ENCODE measurements around the gene CD300H.
"Not testable (repeated sequence)": the region's sequence is repeated elsewhere in the genome, so short reads cannot be mapped to it uniquely, and the experiment has no call there.

The CD300H gene

GRCh38 chr17:74582633-74583032, 15.3 kb upstream of the CD300H start:
- no peaks in the 10 kb centered on the region for H3K27me3 ChIP-seq
- no peaks in the 10 kb centered on the region for H4K20me1 ChIP-seq
- no peak overlapping the region for H3K9ac ChIP-seq
- H3K36me3 ChIP-seq: no peaks in the 10 kb centered on the region
- H3K27ac ChIP-seq: no peak overlapping the region
- no peak for TF ChIP-seq Cebpa-rat (IDR thresholded peaks at IDR 0.05)
- H3K4me3 ChIP-seq: no peak overlapping the region
- H3K4me1 ChIP-seq: peaks cover 13 to 15% (median 14%) of the 10 kb centered on the region in 10 experiments
- no peak overlapping the region for H3K4me2 ChIP-seq
- peaks cover 9 to 18% (median 14%) of the 10 kb centered on the region in 11 experiments for H3K9me3 ChIP-seq (replicated peaks in 1 of 11)

GRCh38 chr17:74579900-74580299, 12.6 kb upstream of the CD300H start:
- peaks cover 13 to 15% (median 14%) of the 10 kb centered on the region in 10 experiments for H3K4me1 ChIP-seq
- H3K4me2 ChIP-seq: peak overlapping the region; percentile 49 to 78 (median 70)
- H3K9ac ChIP-seq: no peak overlapping the region
- peak overlapping the region in 10 of 11 experiments; percentile 14 to 75 (median 49); a peak in 16 of 22 replicates for H3K27ac ChIP-seq
- H3K4me3 ChIP-seq: no peak overlapping the region
- H3K36me3 ChIP-seq: no peaks in the 10 kb centered on the region
- no peak for TF ChIP-seq Cebpa-rat (IDR thresholded peaks at IDR 0.05)
- no peaks in the 10 kb centered on the region for H3K27me3 ChIP-seq
- H4K20me1 ChIP-seq: no peaks in the 10 kb centered on the region
- H3K9me3 ChIP-seq (replicated peaks in 1 of 11): peaks cover 9 to 17% (median 12%) of the 10 kb centered on the region in 11 experiments

- H3K36me3 ChIP-seq: no peaks in the 10 kb centered on the region
- H3K9ac ChIP-seq: no peak overlapping the region
- no peaks in the 10 kb centered on the region for H3K27me3 ChIP-seq
- H3K4me1 ChIP-seq: peaks cover 13 to 15% (median 14%) of the 10 kb centered on the region in 10 experiments
- H3K4me2 ChIP-seq: peak overlapping the region in 7 of 11 experiments; percentile 49 to 78 (median 69); a peak in 11 of 22 replicates
- no peaks in the 10 kb centered on the region for H4K20me1 ChIP-seq
- peaks cover 0 to 8% (median 2%) of the 10 kb centered on the region in 11 experiments; a peak in 12 of 22 replicates for H3K9me3 ChIP-seq (replicated peaks in 1 of 11)
- H3K27ac ChIP-seq: no peak overlapping the region
- no peak overlapping the region for H3K4me3 ChIP-seq
- TF ChIP-seq Cebpa-rat (IDR thresholded peaks at IDR 0.05): no peak
Observed at GRCh38 chr17:74578979-74579378, 11.7 kb upstream of the CD300H start.

- no peaks in the 10 kb centered on the region for H3K36me3 ChIP-seq
- H3K9ac ChIP-seq: no peak overlapping the region
- no peaks in the 10 kb centered on the region for H3K27me3 ChIP-seq
- no peak for TF ChIP-seq Cebpa-rat (IDR thresholded peaks at IDR 0.05)
- H3K9me3 ChIP-seq (replicated peaks in 1 of 11): no peaks in the 10 kb centered on the region
- no peak overlapping the region for H3K27ac ChIP-seq
- no peaks in the 10 kb centered on the region for H4K20me1 ChIP-seq
- H3K4me1 ChIP-seq: peaks cover 5 to 28% (median 14%) of the 10 kb centered on the region in 10 experiments
- no peak overlapping the region for H3K4me2 ChIP-seq
- no peak overlapping the region for H3K4me3 ChIP-seq
Observed at GRCh38 chr17:74574489-74575142, 7.3 kb upstream of the CD300H start.

- not testable (repeated sequence) for H3K4me3 ChIP-seq; H3K27ac ChIP-seq; H3K27me3 ChIP-seq; H4K20me1 ChIP-seq; H3K9ac ChIP-seq; H3K9me3 ChIP-seq (replicated peaks in 1 of 11); H3K36me3 ChIP-seq; H3K4me2 ChIP-seq
- peaks cover 0 to 33% (median 17%) of the 10 kb centered on the region in 10 experiments; a peak in 14 of 20 replicates for H3K4me1 ChIP-seq
Observed at GRCh38 chr17:74573635-74574034, 6.3 kb upstream of the CD300H start.

- Histone ChIP-seq H3K9ac (no peak overlapping the region), H3K4me1 (peaks cover 0 to 37% (median 18%) of the 10 kb centered on the region in 10 experiments; a peak in 14 of 20 replicates), H3K27me3 (no peaks in the 10 kb centered on the region), H3K36me3 (no peaks in the 10 kb centered on the region), H4K20me1 (no peaks in the 10 kb centered on the region; a peak in 1 of 22 replicates), H3K27ac (no peak overlapping the region), H3K9me3 (replicated peaks in 1 of 11) (no peaks in the 10 kb centered on the region), H3K4me2 (no peak overlapping the region), H3K4me3 (no peak overlapping the region)
- no peak for TF ChIP-seq Cebpa-rat (IDR thresholded peaks at IDR 0.05)
Observed at GRCh38 chr17:74573169-74573568, 5.9 kb upstream of the CD300H start.

- H3K9ac ChIP-seq: no peak overlapping the region
- H4K20me1 ChIP-seq: no peaks in the 10 kb centered on the region; a peak in 1 of 22 replicates
- H3K27me3 ChIP-seq: no peaks in the 10 kb centered on the region
- no peak overlapping the region for H3K4me2 ChIP-seq
- H3K36me3 ChIP-seq: no peaks in the 10 kb centered on the region
- no peaks in the 10 kb centered on the region for H3K9me3 ChIP-seq (replicated peaks in 1 of 11)
- H3K4me1 ChIP-seq: peaks cover 0 to 51% (median 28%) of the 10 kb centered on the region in 10 experiments; a peak in 14 of 20 replicates
- TF ChIP-seq Cebpa-rat (IDR thresholded peaks at IDR 0.05): no peak
- no peak overlapping the region for H3K4me3 ChIP-seq
- H3K27ac ChIP-seq: no peak overlapping the region
Observed at GRCh38 chr17:74571621-74572270, 4.4 kb upstream of the CD300H start.

- Histone ChIP-seq H3K4me2 (peak overlapping the region in 6 of 11 experiments; percentile 62 to 87 (median 85); a peak in 13 of 22 replicates), H3K27ac (peak overlapping the region in 4 of 11 experiments; percentile 28 to 64 (median 53); a peak in 7 of 22 replicates), H3K9me3 (replicated peaks in 1 of 11) (no peaks in the 10 kb centered on the region), H3K27me3 (no peaks in the 10 kb centered on the region), H3K9ac (peak overlapping the region in 3 of 11 experiments; percentile 4 to 33 (median 18); a peak in 3 of 22 replicates), H3K4me3 (no peak overlapping the region), H3K36me3 (no peaks in the 10 kb centered on the region), H4K20me1 (no peaks in the 10 kb centered on the region; a peak in 1 of 22 replicates), H3K4me1 (peaks cover 0 to 73% (median 35%) of the 10 kb centered on the region in 10 experiments; a peak in 15 of 20 replicates)
- no peak for TF ChIP-seq Cebpa-rat (IDR thresholded peaks at IDR 0.05)
Observed at GRCh38 chr17:74569020-74570003, 2.0 kb upstream of the CD300H start.
